H1 (cell line): ENCODE results near the gene SLAIN2. TPM values are rescaled to one million over a fixed set of nuclear protein-coding genes. Genes with fewer than 3 reads are reported as not detected.
A peak's percentile ranks its signal among the peaks of the same experiment; 100 is the strongest.

ENCODE experiments used
- CTCF ChIA-PET: fragments of 300-600 bp; sonication (Branson Sonifier 250); formaldehyde crosslinking; loops from one replicate; lab custom pipeline; 2021; ENCODE audit not compliant: partially characterized antibody; lab: Charles Lee
- POLR2A ChIA-PET: fragments of 300-600 bp; sonication (Branson Sonifier 250); formaldehyde crosslinking; loops from one replicate; lab custom pipeline; 2021; ENCODE audit warnings: inconsistent platforms; ENCODE audit not compliant: partially characterized antibody; lab: Charles Lee
- DNase-seq, 2 experiments: peaks; one replicate each; pipeline versions ENCODE4 v3.0.0 to v3.0.0-alpha.2; 2010 to 2022; ENCODE audit warnings: low spot score in 2 of 2, low read depth in 1 of 2, mixed read lengths in 1 of 2
- FAIRE-seq: peaks from 2 replicates; lab custom pipeline; 2011; peaks lifted over from hg19 to GRCh38; lab: Jason Lieb, UNC
- H2AFZ ChIP-seq: 2 replicates; pipeline ENCODE4 v1.8.1; 2012; ENCODE audit warnings: low read length, inconsistent platforms
- H2AK5ac ChIP-seq: 2 replicates; pipeline ENCODE4 v1.6.1; 2013; ENCODE audit warnings: low read depth, low read length
- H2BK120ac ChIP-seq: replicated peaks from 2 replicates; pipeline ENCODE3; 2013; ENCODE audit warnings: low read depth, low read length, inconsistent platforms
- H2BK12ac ChIP-seq: 2 replicates; pipeline ENCODE4 v1.6.1; 2013; ENCODE audit warnings: low read depth, low read length
- H2BK15ac ChIP-seq: 2 replicates; pipeline ENCODE4 v1.6.1; 2013; ENCODE audit warnings: low read length
- H2BK20ac ChIP-seq: 2 replicates; pipeline ENCODE4 v1.6.1; 2013; ENCODE audit warnings: low read length
- H2BK5ac ChIP-seq: 2 replicates; pipeline ENCODE4 v1.6.1; 2013; ENCODE audit warnings: low read depth, low read length
- H3K14ac ChIP-seq: 2 replicates; pipeline ENCODE4 v1.6.1; 2013; ENCODE audit warnings: inconsistent platforms; ENCODE audit not compliant: insufficient read length
- H3K18ac ChIP-seq: 2 replicates; pipeline ENCODE4 v1.6.1; 2013; ENCODE audit warnings: low read length; ENCODE audit errors: extremely low read depth
- H3K23ac ChIP-seq: 2 replicates; pipeline ENCODE4 v1.6.1; 2013; ENCODE audit warnings: inconsistent platforms; ENCODE audit not compliant: insufficient read length
- H3K23me2 ChIP-seq: 2 replicates; pipeline ENCODE4 v1.6.1; 2013; ENCODE audit warnings: low read depth, low read length
- H3K27ac ChIP-seq: 2 replicates; pipeline ENCODE4 v1.6.1; 2011; ENCODE audit warnings: low read depth, low read length, inconsistent platforms
- H3K27me3 ChIP-seq, 4 experiments: replicated peaks in 1 of 4; 1 replicate in 1 of 4; 2 replicates in 3 of 4; pipeline versions ENCODE4 v1.6.1 to v1.8.1; 2011 to 2013; ENCODE audit warnings: low read length in 3 of 4, mild to moderate bottlenecking in 3 of 4, inconsistent platforms in 2 of 4, mixed read lengths in 2 of 4, moderate library complexity in 1 of 4; ENCODE audit not compliant: control insufficient read depth in 3 of 4, insufficient read depth in 3 of 4; ENCODE audit errors: extremely low read depth in 1 of 4
- H3K36me3 ChIP-seq, 4 experiments: 2 replicates each; pipeline versions ENCODE4 v1.6.1 to v1.8.1; 2011 to 2013; ENCODE audit warnings: mild to moderate bottlenecking in 4 of 4, low read length in 3 of 4, moderate library complexity in 2 of 4, control low read depth in 1 of 4, inconsistent platforms in 1 of 4; ENCODE audit not compliant: insufficient read depth in 4 of 4, control insufficient read depth in 2 of 4
- H3K4ac ChIP-seq: replicated peaks from 2 replicates; pipeline ENCODE3; 2013; ENCODE audit warnings: low read length, low read depth, mixed read lengths, inconsistent platforms; ENCODE audit not compliant: insufficient read length
- H3K4me1 ChIP-seq, 4 experiments: replicated peaks in 1 of 4; 1 replicate in 1 of 4; 2 replicates in 3 of 4; pipeline versions ENCODE4 v1.6.1 to v1.8.1; 2011 to 2013; ENCODE audit warnings: low read length in 3 of 4, inconsistent platforms in 2 of 4, mixed read lengths in 1 of 4; ENCODE audit not compliant: insufficient read depth in 4 of 4, control insufficient read depth in 3 of 4
- H3K4me2 ChIP-seq, 2 experiments: 2 replicates each; pipeline versions ENCODE4 v1.6.1 to v1.8.1; 2011 to 2013; ENCODE audit warnings: low read depth in 2 of 2, low read length in 2 of 2, control low read depth in 1 of 2, inconsistent platforms in 1 of 2, mild to moderate bottlenecking in 1 of 2; ENCODE audit not compliant: insufficient read depth in 1 of 2
- H3K4me3 ChIP-seq, 4 experiments: fragments of 200-600, 300-600 bp in 1 of 4; sonication (generic), shearing (Covaris generic), sonication (Bioruptor Twin) in 1 of 4; 2 replicates each; pipeline versions ENCODE4 v1.5.1 to v1.8.1; 2011 to 2016; ENCODE audit warnings: low read length in 4 of 4, low read depth in 3 of 4, control low read depth in 2 of 4, inconsistent platforms in 2 of 4, mild to moderate bottlenecking in 2 of 4, mixed read lengths in 1 of 4, moderate library complexity in 1 of 4; ENCODE audit not compliant: insufficient read depth in 2 of 4; ENCODE audit errors: extremely low read depth in 1 of 4
- H3K56ac ChIP-seq: replicated peaks from 2 replicates; pipeline ENCODE3; 2013; ENCODE audit warnings: low read depth, mild to moderate bottlenecking, mixed read lengths, low read length, inconsistent platforms; ENCODE audit not compliant: insufficient read length
- H3K79me1 ChIP-seq: 2 replicates; pipeline ENCODE4 v1.6.1; 2013; ENCODE audit warnings: low read depth, low read length, control low read depth
- H3K79me2 ChIP-seq, 2 experiments: 2 replicates each; pipeline versions ENCODE4 v1.6.1 to v1.8.1; 2012 to 2013; ENCODE audit warnings: low read length in 2 of 2, mild to moderate bottlenecking in 2 of 2, inconsistent platforms in 1 of 2; ENCODE audit not compliant: insufficient read depth in 2 of 2, control insufficient read depth in 1 of 2
- H3K9ac ChIP-seq, 4 experiments: replicated peaks in 1 of 4; 1 replicate in 1 of 4; 2 replicates in 3 of 4; pipeline versions ENCODE4 v1.6.1 to v1.8.1; 2011 to 2013; ENCODE audit warnings: low read depth in 3 of 4, low read length in 3 of 4, control low read depth in 2 of 4, mild to moderate bottlenecking in 2 of 4, moderate library complexity in 2 of 4, inconsistent platforms in 1 of 4; ENCODE audit errors: extremely low read depth in 1 of 4
- H3K9me3 ChIP-seq, 2 experiments: 2 replicates each; pipeline versions ENCODE4 v1.6.1 to v1.8.1; 2012 to 2013; ENCODE audit warnings: mild to moderate bottlenecking in 2 of 2, moderate library complexity in 2 of 2, control low read depth in 1 of 2, inconsistent platforms in 1 of 2, low read depth in 1 of 2, low read length in 1 of 2, mixed read lengths in 1 of 2; ENCODE audit not compliant: insufficient read depth in 2 of 2
- H4K20me1 ChIP-seq, 2 experiments: replicated peaks in 1 of 2; 2 replicates each; pipeline versions ENCODE3 to v1.8.1; 2011 to 2013; ENCODE audit warnings: inconsistent platforms in 2 of 2, low read length in 2 of 2, mild to moderate bottlenecking in 1 of 2; ENCODE audit not compliant: insufficient read depth in 2 of 2, control insufficient read depth in 1 of 2
- H4K5ac ChIP-seq: 2 replicates; pipeline ENCODE4 v1.6.1; 2013; ENCODE audit warnings: low read length, low read depth, mixed read lengths, inconsistent platforms; ENCODE audit not compliant: insufficient read length
- H4K8ac ChIP-seq: 2 replicates; pipeline ENCODE4 v1.8.0; 2013; ENCODE audit warnings: mild to moderate bottlenecking, moderate library complexity, low read length, inconsistent platforms; ENCODE audit not compliant: insufficient read depth; ENCODE audit errors: extremely low read depth
- H4K91ac ChIP-seq: replicated peaks from 2 replicates; pipeline ENCODE3; 2013; ENCODE audit warnings: low read length, mixed read lengths, inconsistent platforms; ENCODE audit not compliant: insufficient read length
- CTCF ChIP-seq, 3 experiments: IDR thresholded peaks; 1 replicate in 2 of 3; 2 replicates in 1 of 3; pipeline versions ENCODE4 v1.5.1 to v1.6.1; 2011; ENCODE audit warnings: low read length in 3 of 3, mild to moderate bottlenecking in 3 of 3, inconsistent platforms in 2 of 3, low read depth in 1 of 3, moderate library complexity in 1 of 3; ENCODE audit not compliant: insufficient read depth in 1 of 3; ENCODE audit errors: control extremely low read depth in 1 of 3
- EZH2 ChIP-seq: fragments of 200-600 bp; sonication (generic); IDR thresholded peaks from 2 replicates; pipeline ENCODE4 v1.7.1; 2012; ENCODE audit warnings: low read depth, mild to moderate bottlenecking, moderate library complexity, low read length, inconsistent platforms; ENCODE audit not compliant: severe bottlenecking
- JUN ChIP-seq: IDR thresholded peaks from 2 replicates; pipeline ENCODE4 v1.6.1; 2011; ENCODE audit warnings: low read depth, mild to moderate bottlenecking, improper control_type of control experiment, low read length
- JUND ChIP-seq: IDR thresholded peaks from 2 replicates; pipeline ENCODE4 v1.6.1; 2011; ENCODE audit warnings: mild to moderate bottlenecking, improper control_type of control experiment, low read length
- KDM4A ChIP-seq: IDR thresholded peaks from one replicate; pipeline ENCODE4 v1.7.1; 2012; ENCODE audit warnings: low read depth, mild to moderate bottlenecking, moderate library complexity, low read length, inconsistent platforms; ENCODE audit not compliant: severe bottlenecking
- RBBP5 ChIP-seq: IDR thresholded peaks from 2 replicates; pipeline ENCODE4 v1.7.1; 2012; ENCODE audit warnings: low read depth, mild to moderate bottlenecking, inconsistent platforms, low read length, moderate library complexity, borderline replicate concordance
- TCF12 ChIP-seq: IDR thresholded peaks from 2 replicates; pipeline ENCODE4 v1.6.1; 2011; ENCODE audit warnings: low read depth, mild to moderate bottlenecking, low read length
- WGBS, 2 experiments: shearing (Covaris generic) in 1 of 2; methylation state at CpG; one replicate each; pipeline versions ENCODE4 v1.1.6 to v1.1.7; 2013 to 2015; ENCODE audit warnings: low lambda C conversion rate in 2 of 2, mixed read lengths in 2 of 2, inconsistent platforms in 1 of 2, low coverage in 1 of 2, missing lambda C conversion rate in 1 of 2; ENCODE audit not compliant: insufficient replicate concordance in 2 of 2, insufficient coverage in 1 of 2, insufficient read length in 1 of 2; ENCODE audit errors: extremely low coverage in 1 of 2, missing lambda C conversion rate in 1 of 2; 5-methylcytosine and 5-hydroxymethylcytosine counted together
- polyA plus RNA-seq, 7 experiments: library from polyadenylated mRNA; depleted of rRNA in 3 of 7; stranded (reverse) in 5 of 7; unstranded in 2 of 7; fragments of >200 nt in 5 of 7; fragments of 200-250 nt in 2 of 7; gene quantifications; 1 replicate in 5 of 7; 2 replicates in 1 of 7; 4 replicates in 1 of 7; pipeline versions ENCODE4 v1.2.1 to v1.2.3, GENCODE V29; 2011 to 2013; ENCODE audit warnings: missing spikeins in 2 of 7, mixed read lengths in 2 of 7
- total RNA-seq: library from RNA; stranded (reverse); fragmentation: NEBNext Ultra II Directional; extraction: Animal tissue kit (Norgen Biotek cat#: 25700); gene quantifications from 2 replicates; pipeline ENCODE4 v1.2.1, GENCODE V29; 2021

SLAIN2 gene
- total and polyA plus RNA-seq, 2 of the 8 experiments (the other 6 are each of a cell fraction or from before 2014, with no cell fraction given) = 8.2 to 40.0 TPM

- no peak overlapping the region; a peak in 1 of 8 replicates for H3K4me3 ChIP-seq
- no peak overlapping the region for H2BK12ac ChIP-seq
- DNase-seq = no peak
- no peak overlapping the region for H2BK15ac ChIP-seq
- WGBS, 2 experiments = 74% methylated on average over 1 of the region's 1 CpG; no CpG with 5 or more reads in 1 of the 2 experiments
- H3K27me3 ChIP-seq = no peaks in the 10 kb centered on the region
- no peak overlapping the region for H3K56ac ChIP-seq
- H2AFZ ChIP-seq = no peak overlapping the region
- no peak overlapping the region for H3K23ac ChIP-seq
- H3K4me1 ChIP-seq = peaks cover 0 to 9% (median 3%) of the 10 kb centered on the region in 4 experiments; a peak in 3 of 7 replicates
- no peaks in the 10 kb centered on the region for H3K23me2 ChIP-seq
- H2BK5ac ChIP-seq = no peak overlapping the region
- no peak overlapping the region for H4K5ac ChIP-seq
- no peak overlapping the region for H2BK20ac ChIP-seq
- no peak overlapping the region for H3K18ac ChIP-seq
- H4K91ac ChIP-seq = no peak overlapping the region
- H3K4me2 ChIP-seq = 0 out of 4 replicates have a peak overlapping the region, but pooled peaks of 1 of the 2 experiments have one; percentile 36
- peaks cover 0 to 17% (median 0%) of the 10 kb centered on the region in 4 experiments; a peak in 3 of 8 replicates for H3K36me3 ChIP-seq
- ChIA-PET CTCF (no interaction called here), POLR2A (no interaction called here)
- no peak overlapping the region for H3K9ac ChIP-seq
- no peak overlapping the region for H3K4ac ChIP-seq
- no peak overlapping the region for H3K27ac ChIP-seq
- H4K8ac ChIP-seq = no peak overlapping the region
- H3K79me1 ChIP-seq = no peaks in the 10 kb centered on the region
- H3K9me3 ChIP-seq = no peaks in the 10 kb centered on the region
- no peak overlapping the region for H2AK5ac ChIP-seq
- no peaks in the 10 kb centered on the region for H4K20me1 ChIP-seq
- no peak overlapping the region for H3K14ac ChIP-seq
- no peaks in the 10 kb centered on the region for H3K79me2 ChIP-seq
- H2BK120ac ChIP-seq = no peak overlapping the region
- FAIRE-seq = no peak
- TF ChIP-seq RBBP5 = no peak
- TF ChIP-seq CTCF (IDR thresholded peaks at IDR 0.05; ENCODE audit: control extremely low read depth in 1 of 3, insufficient read depth in 1 of 3, low read depth in 1 of 3, low read length in 3 of 3) = no peak
- no peak for TF ChIP-seq TCF12
- no peak for TF ChIP-seq EZH2
- no peak for TF ChIP-seq KDM4A
- TF ChIP-seq JUND = no peak
- TF ChIP-seq JUN = no peak
Observed at GRCh38 chr4:48379587-48380180, 38.4 kb downstream of the SLAIN2 start.
